Dendritic cell treated with granulocyte-macrophage colony-stimulating factor and Interleukin-4, amounts not matched to agents 40 ng/mL and 50 ng/mL, for 4 days (primary cell): ENCODE results near the gene TSPAN2.

Experiments
- H3K27ac Mint-ChIP-seq: one replicate; pipeline ENCODE4 v1.8.0; 2022; ENCODE audit warnings: mild to moderate bottlenecking, mixed read lengths
- H3K27me3 Mint-ChIP-seq: one replicate; pipeline ENCODE4 v1.8.0; 2022; ENCODE audit warnings: mild to moderate bottlenecking, mixed read lengths
- H3K36me3 Mint-ChIP-seq: one replicate; pipeline ENCODE4 v1.8.0; 2022; ENCODE audit warnings: low read depth, mixed read lengths
- H3K4me1 Mint-ChIP-seq: one replicate; pipeline ENCODE4 v1.8.0; 2022; ENCODE audit warnings: low read depth, mixed read lengths
- H3K4me3 Mint-ChIP-seq: one replicate; pipeline ENCODE4 v1.8.0; 2022; ENCODE audit warnings: mild to moderate bottlenecking, moderate library complexity, mixed read lengths
- H3K9me3 Mint-ChIP-seq: one replicate; pipeline ENCODE4 v1.8.0; 2022; ENCODE audit warnings: mixed read lengths
- intact Hi-C: fragments of 100-400 bp; cut with micrococcal nuclease; formaldehyde crosslinking; loops from one replicate; pipeline ENCODE4 v1.15.0; 2022

Gene TSPAN2

GRCh38 chr1:115089420-115090185, at the start of gene TSPAN2:
Gene TSPAN2, minus strand, starts transcription at chr1:115089503. Its CDS starts 71 bp downstream, at chr1:115089432.
- peaks cover 6% of the 10 kb centered on the region for H3K9me3 Mint-ChIP-seq
- peak within 1 kb of the TSS; percentile 62 for H3K27ac Mint-ChIP-seq
- intact Hi-C loops = loop anchor here (5.0 kb wide), 1 partner anchor 32 kb away; no protein-coding TSS in a partner anchor
- peak within 1 kb of the TSS; percentile 81 for H3K4me3 Mint-ChIP-seq
- peaks cover 46% of the 10 kb centered on the region for H3K4me1 Mint-ChIP-seq
- no peaks in the 10 kb centered on the region for H3K36me3 Mint-ChIP-seq
- peaks cover 12% of the 10 kb centered on the region for H3K27me3 Mint-ChIP-seq

DNA sequence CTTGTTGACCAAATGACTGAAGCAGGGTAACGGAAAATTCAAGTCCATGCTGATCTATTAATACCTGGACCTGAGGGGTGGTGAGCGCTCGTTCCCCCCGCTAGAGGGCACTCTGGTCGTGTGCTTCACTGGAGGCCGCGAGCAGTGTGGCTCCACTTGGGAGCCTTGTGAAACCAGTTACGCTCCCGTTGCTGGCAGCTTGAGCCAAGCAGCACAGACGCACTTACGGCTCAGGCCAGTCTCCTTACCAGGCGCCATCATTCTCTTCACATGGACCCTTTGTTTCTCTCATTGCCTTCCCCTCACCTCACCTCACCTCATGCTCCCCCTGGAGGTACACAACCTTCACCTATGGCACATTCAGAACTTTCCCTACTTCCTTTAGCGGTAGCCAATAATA, 49.7 kb upstream of the TSPAN2 start:
- intact Hi-C loops = loop anchor here (5.0 kb wide), 1 partner anchor 328 kb away; no protein-coding TSS in a partner anchor
- peaks cover 12% of the 10 kb centered on the region for H3K27me3 Mint-ChIP-seq
- no peak overlapping the region for H3K4me3 Mint-ChIP-seq
- no peaks in the 10 kb centered on the region for H3K36me3 Mint-ChIP-seq
- H3K27ac Mint-ChIP-seq = no peak overlapping the region
- peaks cover 5% of the 10 kb centered on the region for H3K4me1 Mint-ChIP-seq
- H3K9me3 Mint-ChIP-seq = no peaks in the 10 kb centered on the region

DNA sequence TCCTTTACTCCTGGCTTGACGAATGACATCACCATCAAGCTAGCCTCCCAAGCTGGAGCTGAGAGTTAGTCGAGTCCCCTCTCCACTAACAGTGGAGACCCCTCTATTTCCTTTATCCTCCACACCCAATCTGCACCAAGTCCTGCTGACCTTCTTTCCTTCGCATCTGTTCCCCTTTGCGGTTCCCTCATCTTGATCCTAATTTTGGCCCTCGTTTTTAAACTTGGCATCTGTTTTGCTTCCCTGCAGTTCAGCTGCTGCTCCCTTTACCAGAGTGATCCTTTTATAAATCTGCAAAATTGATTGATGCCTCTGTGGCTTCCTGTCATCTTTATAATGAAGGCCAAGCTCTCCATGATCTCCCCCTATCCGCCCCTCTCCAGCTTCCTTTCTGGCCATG, 49.0 kb upstream of the TSPAN2 start:
- Mint-ChIP-seq H3K4me3 (no peak overlapping the region), H3K4me1 (peaks cover 5% of the 10 kb centered on the region), H3K27me3 (peaks cover 12% of the 10 kb centered on the region), H3K9me3 (no peaks in the 10 kb centered on the region), H3K36me3 (no peaks in the 10 kb centered on the region), H3K27ac (no peak overlapping the region)
- intact Hi-C loops = loop anchor here (5.0 kb wide), 1 partner anchor 329 kb away; no protein-coding TSS in a partner anchor

GRCh38 chr1:115137191-115137590, 47.9 kb upstream of the TSPAN2 start:
- intact Hi-C loops = loop anchor here (5.0 kb wide), 1 partner anchor 330 kb away; no protein-coding TSS in a partner anchor
- H3K4me3 Mint-ChIP-seq = no peak overlapping the region

DNA sequence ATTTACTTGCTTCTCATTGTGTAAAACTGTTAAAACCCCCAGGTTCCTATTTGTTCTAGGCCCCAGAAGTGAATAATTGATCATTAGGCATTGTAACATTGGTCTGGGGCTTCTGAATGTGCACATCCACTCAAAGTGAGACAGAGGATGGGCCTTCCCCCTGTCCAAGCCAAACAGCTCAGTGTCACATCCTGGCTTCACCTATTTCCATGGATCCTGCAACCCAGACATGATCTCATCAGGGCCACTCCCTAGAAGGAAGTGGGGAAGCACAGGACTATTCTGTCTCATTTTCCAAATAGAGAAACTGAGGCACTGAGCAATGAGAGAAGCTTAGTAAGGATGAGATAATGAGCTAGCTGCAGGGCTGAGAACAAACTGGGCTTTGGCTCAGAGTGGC, 47.4 kb upstream of the TSPAN2 start:
- Mint-ChIP-seq H3K27me3 (peaks cover 11% of the 10 kb centered on the region), H3K4me1 (peaks cover 5% of the 10 kb centered on the region), H3K27ac (no peak overlapping the region), H3K9me3 (no peaks in the 10 kb centered on the region), H3K36me3 (no peaks in the 10 kb centered on the region), H3K4me3 (no peak overlapping the region)
- intact Hi-C loops = loop anchor here (5.0 kb wide), 1 partner anchor 331 kb away; no protein-coding TSS in a partner anchor

More at GRCh38 chr1:115137191-115137590, 47.9 kb upstream of the TSPAN2 start:
- Mint-ChIP-seq H3K36me3 (no peaks in the 10 kb centered on the region), H3K27me3 (peaks cover 12% of the 10 kb centered on the region), H3K4me1 (peaks cover 5% of the 10 kb centered on the region), H3K27ac (no peak overlapping the region), H3K9me3 (no peaks in the 10 kb centered on the region)

- no peaks in the 10 kb centered on the region for H3K36me3 Mint-ChIP-seq
- H3K4me3 Mint-ChIP-seq = no peak overlapping the region
- peaks cover 5% of the 10 kb centered on the region for H3K4me1 Mint-ChIP-seq
- no peak overlapping the region for H3K27ac Mint-ChIP-seq
- intact Hi-C loops = loop anchor here (5.0 kb wide), 1 partner anchor 331 kb away; no protein-coding TSS in a partner anchor
- H3K27me3 Mint-ChIP-seq = peaks cover 11% of the 10 kb centered on the region
- no peaks in the 10 kb centered on the region for H3K9me3 Mint-ChIP-seq
Observed at GRCh38 chr1:115136106-115136505, 46.8 kb upstream of the TSPAN2 start.

GRCh38 chr1:115135681-115136080, 46.4 kb upstream of the TSPAN2 start:
- Mint-ChIP-seq H3K4me3 (no peak overlapping the region), H3K27me3 (peaks cover 11% of the 10 kb centered on the region), H3K27ac (no peak overlapping the region), H3K4me1 (peaks cover 5% of the 10 kb centered on the region), H3K36me3 (no peaks in the 10 kb centered on the region), H3K9me3 (no peaks in the 10 kb centered on the region)
- intact Hi-C loops = loop anchor here (5.0 kb wide), 1 partner anchor 332 kb away; no protein-coding TSS in a partner anchor

- H3K4me1 Mint-ChIP-seq = peaks cover 5% of the 10 kb centered on the region
- H3K4me3 Mint-ChIP-seq = no peak overlapping the region
- no peaks in the 10 kb centered on the region for H3K36me3 Mint-ChIP-seq
- no peak overlapping the region for H3K27ac Mint-ChIP-seq
- peaks cover 10% of the 10 kb centered on the region for H3K27me3 Mint-ChIP-seq
- H3K9me3 Mint-ChIP-seq = no peaks in the 10 kb centered on the region
- intact Hi-C loops = loop anchor here (5.0 kb wide), 1 partner anchor 332 kb away; no protein-coding TSS in a partner anchor
Observed at GRCh38 chr1:115134850-115135480, 45.7 kb upstream of the TSPAN2 start.

DNA sequence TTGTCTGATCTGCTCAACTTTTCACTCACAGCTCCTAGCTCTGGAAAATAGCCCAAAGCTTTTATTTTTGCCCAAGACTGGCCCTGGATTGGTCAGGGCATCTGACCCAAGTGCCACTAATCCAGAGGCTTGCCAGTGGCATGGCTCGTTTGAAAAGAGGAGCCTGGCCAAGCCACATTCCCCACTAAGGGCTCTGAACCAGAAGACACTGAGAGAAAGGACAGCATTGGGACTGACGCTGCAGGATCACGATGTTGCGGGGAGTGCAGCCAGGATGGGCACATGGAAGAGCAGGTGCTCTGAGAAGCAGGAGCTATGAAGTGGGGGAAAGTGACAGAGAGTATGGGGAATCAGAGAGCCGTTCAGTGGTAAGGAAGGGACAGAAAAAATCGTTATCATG, 44.9 kb upstream of the TSPAN2 start:
- intact Hi-C loops = no loop called here
- Mint-ChIP-seq H3K27me3 (peaks cover 9% of the 10 kb centered on the region), H3K27ac (no peak overlapping the region), H3K36me3 (no peaks in the 10 kb centered on the region), H3K4me1 (peaks cover 5% of the 10 kb centered on the region), H3K4me3 (no peak overlapping the region), H3K9me3 (no peaks in the 10 kb centered on the region)

DNA sequence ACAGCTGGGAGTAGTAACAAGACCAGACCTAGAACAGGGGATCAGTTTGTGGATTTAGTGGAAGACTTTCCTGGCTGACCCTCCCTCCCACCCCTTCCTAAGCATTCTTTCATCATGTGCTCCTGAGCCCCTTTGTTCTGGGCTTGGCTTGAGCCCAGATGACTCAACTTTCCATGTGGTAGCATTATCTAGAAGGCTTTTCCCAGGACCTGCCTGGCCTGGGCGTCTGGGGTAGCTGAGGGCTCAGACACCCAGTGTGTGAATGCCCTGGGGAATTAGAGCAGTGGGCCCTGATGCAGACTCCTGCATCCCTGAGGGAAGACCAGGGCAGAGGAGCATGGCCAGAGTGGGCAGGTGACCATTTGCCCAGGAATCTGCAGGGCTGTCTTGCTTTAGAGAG, 44.1 kb upstream of the TSPAN2 start:
- no peak overlapping the region for H3K27ac Mint-ChIP-seq
- no peak overlapping the region for H3K4me3 Mint-ChIP-seq
- H3K27me3 Mint-ChIP-seq = peaks cover 5% of the 10 kb centered on the region
- no peaks in the 10 kb centered on the region for H3K4me1 Mint-ChIP-seq
- no peaks in the 10 kb centered on the region for H3K36me3 Mint-ChIP-seq
- H3K9me3 Mint-ChIP-seq = no peaks in the 10 kb centered on the region
- intact Hi-C loops = no loop called here

DNA sequence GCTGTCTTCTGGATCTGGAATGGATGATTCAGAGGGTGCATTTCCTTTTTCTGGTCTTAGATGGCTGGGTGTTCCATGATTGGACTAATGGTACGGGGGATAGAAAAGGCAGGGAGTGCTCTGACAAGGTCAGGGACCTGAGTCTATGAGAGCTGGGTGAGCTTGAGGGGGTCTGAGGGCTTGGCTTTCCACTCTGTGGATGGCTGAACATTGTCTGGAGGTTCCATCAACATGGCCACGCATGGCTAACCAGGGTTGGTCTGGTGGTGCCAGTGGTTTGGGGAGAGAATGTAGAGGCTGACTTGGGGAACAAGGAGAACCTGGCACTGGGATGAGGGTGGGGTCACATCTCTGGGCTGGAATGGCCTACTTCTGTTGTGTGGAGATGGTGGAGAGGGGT, 41.5 kb upstream of the TSPAN2 start:
- no peak overlapping the region for H3K27ac Mint-ChIP-seq

DNA sequence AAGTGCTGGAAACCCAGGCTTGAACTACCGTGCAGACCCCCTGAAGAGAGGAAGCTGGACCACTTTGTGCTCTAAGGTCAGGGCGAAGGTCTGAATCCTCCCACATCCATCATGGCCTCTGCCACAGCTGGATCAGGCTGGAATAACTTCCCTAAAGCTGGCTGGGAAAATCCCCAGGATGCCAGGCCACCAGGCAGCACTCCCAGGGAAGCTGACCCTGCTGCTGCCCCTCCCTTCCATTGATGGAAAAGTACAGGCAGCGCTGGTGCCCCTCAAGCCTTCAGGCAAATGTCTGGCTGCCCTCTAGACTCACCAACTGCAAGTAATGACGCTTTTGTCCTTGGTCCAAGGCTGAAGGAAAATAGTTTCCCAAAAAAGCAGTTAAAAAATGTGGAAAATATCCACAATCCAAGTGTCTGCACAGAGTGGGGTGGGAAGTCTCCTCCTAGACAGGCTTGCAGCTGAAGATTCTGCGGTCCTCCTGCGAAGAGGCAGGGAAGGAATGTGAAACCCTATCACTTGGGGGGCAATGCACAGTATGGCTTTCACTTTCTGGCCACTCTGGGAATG, 39.9 kb upstream of the TSPAN2 start:
- H3K4me3 Mint-ChIP-seq = no peak overlapping the region
- no peaks in the 10 kb centered on the region for H3K4me1 Mint-ChIP-seq
- intact Hi-C loops = no loop called here

More for the DNA sequence above, 41.5 kb upstream of the TSPAN2 start:
- Mint-ChIP-seq H3K9me3 (no peaks in the 10 kb centered on the region), H3K4me1 (no peaks in the 10 kb centered on the region), H3K36me3 (no peaks in the 10 kb centered on the region), H3K4me3 (no peak overlapping the region), H3K27me3 (no peaks in the 10 kb centered on the region)
- intact Hi-C loops = no loop called here

DNA sequence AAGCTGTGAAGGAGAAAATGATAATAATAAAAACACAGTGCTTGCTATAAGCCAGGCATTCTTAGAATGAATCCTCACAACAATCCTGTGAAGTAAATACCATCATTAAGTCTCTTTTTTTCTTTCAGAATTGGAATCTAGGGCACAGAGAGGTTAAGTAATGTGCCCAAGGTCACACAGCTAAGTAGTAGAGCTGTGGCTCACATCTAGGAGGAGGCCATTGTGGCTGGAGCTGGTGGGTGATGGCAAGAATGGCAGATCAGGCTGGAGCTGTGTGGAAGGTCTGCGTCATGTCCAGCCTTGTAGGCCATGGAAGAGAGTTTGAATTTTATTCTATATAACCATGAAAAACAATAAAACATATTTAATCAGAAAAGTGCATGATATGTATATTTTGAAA, 38.2 kb upstream of the TSPAN2 start:
- H3K4me3 Mint-ChIP-seq = no peak overlapping the region
- peaks cover 6% of the 10 kb centered on the region for H3K9me3 Mint-ChIP-seq
- no peaks in the 10 kb centered on the region for H3K4me1 Mint-ChIP-seq
- intact Hi-C loops = no loop called here
- H3K27me3 Mint-ChIP-seq = peaks cover 2% of the 10 kb centered on the region
- H3K27ac Mint-ChIP-seq = no peak overlapping the region
- H3K36me3 Mint-ChIP-seq = no peaks in the 10 kb centered on the region

More for the DNA sequence above, 39.9 kb upstream of the TSPAN2 start:
- Mint-ChIP-seq H3K36me3 (no peaks in the 10 kb centered on the region), H3K27ac (no peak overlapping the region), H3K27me3 (no peaks in the 10 kb centered on the region), H3K9me3 (peaks cover 3% of the 10 kb centered on the region)

GRCh38 chr1:115126516-115126915, 37.2 kb upstream of the TSPAN2 start:
- no peaks in the 10 kb centered on the region for H3K36me3 Mint-ChIP-seq
- no peak overlapping the region for H3K4me3 Mint-ChIP-seq
- intact Hi-C loops = no loop called here
- no peaks in the 10 kb centered on the region for H3K4me1 Mint-ChIP-seq
- H3K27me3 Mint-ChIP-seq = peaks cover 2% of the 10 kb centered on the region
- H3K27ac Mint-ChIP-seq = no peak overlapping the region
- peaks cover 15% of the 10 kb centered on the region for H3K9me3 Mint-ChIP-seq
